Naive thymus-derived CD4-positive, alpha-beta T cell (primary cell): Measurements from ENCODE around the gene WDR35. TPM values are rescaled to one million over a fixed set of nuclear protein-coding genes. Genes with fewer than 3 reads are reported as not detected.
"Not testable (repeated sequence)": the region's sequence is repeated elsewhere in the genome, so short reads cannot be mapped to it uniquely, and the experiment has no call there.

Source experiments
- ATAC-seq: fragments of 150-1000 bp; cut with Tn5 transposase; 2 replicates; pipeline ENCODE4 v1.10.0; 2021; ENCODE audit warnings: mild to moderate bottlenecking, moderate library complexity
- CTCF ChIA-PET: fragments of 350-600 bp; sonication (Branson Sonifier 250); formaldehyde crosslinking; loops from one replicate; lab custom pipeline; 2021; ENCODE audit warnings: antibody characterized with exemption; lab: Charles Lee
- POLR2A ChIA-PET: fragments of 350-600 bp; sonication (Branson Sonifier 250); formaldehyde crosslinking; loops from one replicate; lab custom pipeline; 2021; ENCODE audit warnings: antibody characterized with exemption, inconsistent platforms; lab: Charles Lee
- DNase-seq, 9 donors: peaks; one replicate each; pipeline versions ENCODE4 v3.0.0 to v3.0.0-alpha.2; 2020 to 2022; ENCODE audit warnings: mixed read lengths in 1 of 9
- H3K27ac ChIP-seq: one replicate; pipeline ENCODE4 v1.7.0; 2013; ENCODE audit warnings: mild to moderate bottlenecking, low read depth, low read length, moderate library complexity
- H3K27me3 ChIP-seq, 2 donors: one replicate each; pipeline ENCODE4 v1.7.0; 2013; ENCODE audit warnings: low read length in 2 of 2, mild to moderate bottlenecking in 2 of 2, moderate library complexity in 2 of 2; ENCODE audit not compliant: control insufficient read depth in 2 of 2, insufficient read depth in 2 of 2
- H3K36me3 ChIP-seq, 3 experiments: 1 replicate in 2 of 3; 2 replicates in 1 of 3; pipeline ENCODE4 v1.7.0; 2013; ENCODE audit warnings: low read length in 3 of 3, mild to moderate bottlenecking in 3 of 3, moderate library complexity in 1 of 3; ENCODE audit not compliant: insufficient read depth in 3 of 3, control insufficient read depth in 2 of 3
- H3K4me1 ChIP-seq, 2 donors: one replicate each; pipeline ENCODE4 v1.7.0; 2013; ENCODE audit warnings: low read length in 2 of 2, mild to moderate bottlenecking in 2 of 2, moderate library complexity in 1 of 2; ENCODE audit not compliant: control insufficient read depth in 2 of 2, insufficient read depth in 2 of 2
- H3K4me3 ChIP-seq: 2 replicates; pipeline ENCODE4 v1.7.0; 2013; ENCODE audit warnings: mild to moderate bottlenecking, low read length
- H3K9me3 ChIP-seq, 3 experiments: 1 replicate in 2 of 3; 2 replicates in 1 of 3; pipeline ENCODE4 v1.7.0; 2013; ENCODE audit warnings: low read length in 3 of 3; ENCODE audit not compliant: control insufficient read depth in 2 of 3
- H3K27ac Mint-ChIP-seq, 9 donors: one replicate each; pipeline ENCODE4 v1.8.0; 2020 to 2022; ENCODE audit warnings: mixed read lengths in 9 of 9, mild to moderate bottlenecking in 8 of 9, moderate library complexity in 5 of 9, inconsistent platforms in 2 of 9
- H3K27me3 Mint-ChIP-seq, 5 donors: one replicate each; pipeline ENCODE4 v1.8.0; 2021 to 2022; ENCODE audit warnings: mixed read lengths in 5 of 5, mild to moderate bottlenecking in 1 of 5
- H3K36me3 Mint-ChIP-seq, 5 donors: one replicate each; pipeline ENCODE4 v1.8.0; 2020 to 2022; ENCODE audit warnings: mixed read lengths in 5 of 5, mild to moderate bottlenecking in 3 of 5, inconsistent platforms in 1 of 5
- H3K4me1 Mint-ChIP-seq, 7 donors: one replicate each; pipeline ENCODE4 v1.8.0; 2020 to 2022; ENCODE audit warnings: mixed read lengths in 7 of 7, mild to moderate bottlenecking in 3 of 7, inconsistent platforms in 1 of 7
- H3K4me3 Mint-ChIP-seq, 10 donors: one replicate each; pipeline ENCODE4 v1.8.0; 2020 to 2022; ENCODE audit warnings: mild to moderate bottlenecking in 10 of 10, mixed read lengths in 10 of 10, moderate library complexity in 6 of 10, inconsistent platforms in 2 of 10
- H3K9me3 Mint-ChIP-seq, 11 donors: one replicate each; pipeline ENCODE4 v1.8.0; 2020 to 2022; ENCODE audit warnings: mixed read lengths in 11 of 11, mild to moderate bottlenecking in 4 of 11, inconsistent platforms in 1 of 11, moderate library complexity in 1 of 11
- intact Hi-C, 2 donors: fragments of 100-400 bp; cut with micrococcal nuclease; formaldehyde crosslinking; loops; one replicate each; pipeline ENCODE4 v1.15.1; 2023
- polyA plus RNA-seq, 2 donors: library from polyadenylated mRNA; unstranded; fragments of 300-500 nt; fragmentation: Illumina TruSeq; gene quantifications; one replicate each; pipeline ENCODE4 v1.2.3, GENCODE V29; 2021
- total RNA-seq, 6 experiments: library from RNA in 5 of 6; stranded (reverse) in 5 of 6; gene quantifications; 1 replicate in 5 of 6; 2 replicates in 1 of 6; pipeline ENCODE4 v1.2.3 and lab custom pipeline; 2021 to 2026

The WDR35 gene
- total and polyA plus RNA-seq, 7 experiments from 2014 or later, result 1.5 to 6.0 (median 3.5) TPM

DNA sequence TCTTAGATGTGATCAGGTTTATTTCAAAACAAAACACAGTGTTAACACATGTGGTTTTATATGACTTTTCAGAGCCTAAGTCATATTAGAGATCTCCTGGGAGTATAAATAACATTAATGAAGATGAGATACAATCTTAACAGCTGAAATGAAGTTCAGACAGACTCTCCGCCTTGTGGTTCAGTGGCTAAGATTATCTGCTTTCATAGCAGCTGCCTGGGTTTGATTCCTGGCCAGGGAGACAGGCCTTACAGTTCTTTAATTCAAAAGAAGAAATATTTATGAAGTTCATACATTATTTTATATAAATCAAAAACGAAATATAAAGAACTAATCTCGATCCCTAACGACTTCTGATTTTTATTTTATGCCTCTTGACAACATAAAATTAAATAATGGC, 52.9 kb downstream of the WDR35 start:
- no peak overlapping the region for H3K4me3 Mint-ChIP-seq
- no peaks in the 10 kb centered on the region for H3K4me1 ChIP-seq
- H3K27me3 Mint-ChIP-seq, result no peaks in the 10 kb centered on the region
- H3K9me3 ChIP-seq, result no peaks in the 10 kb centered on the region
- DNase-seq (no peak), ATAC-seq (no peak)
- H3K4me3 ChIP-seq, result no peak overlapping the region
- CTCF ChIA-PET, result no interaction called here
- peaks cover 0 to 4% (median 0%) of the 10 kb centered on the region in 7 donors for H3K4me1 Mint-ChIP-seq
- POLR2A ChIA-PET, result no interaction called here
- no peak overlapping the region for H3K27ac ChIP-seq
- H3K36me3 ChIP-seq, result peaks cover 0 to 10% (median 4%) of the 10 kb centered on the region in 3 experiments
- H3K9me3 Mint-ChIP-seq, result no peaks in the 10 kb centered on the region
- H3K36me3 Mint-ChIP-seq, result peaks cover 4 to 41% (median 25%) of the 10 kb centered on the region in 5 donors
- intact Hi-C loops, result no loop called here
- H3K27me3 ChIP-seq, result no peaks in the 10 kb centered on the region
- H3K27ac Mint-ChIP-seq, result no peak overlapping the region

DNA sequence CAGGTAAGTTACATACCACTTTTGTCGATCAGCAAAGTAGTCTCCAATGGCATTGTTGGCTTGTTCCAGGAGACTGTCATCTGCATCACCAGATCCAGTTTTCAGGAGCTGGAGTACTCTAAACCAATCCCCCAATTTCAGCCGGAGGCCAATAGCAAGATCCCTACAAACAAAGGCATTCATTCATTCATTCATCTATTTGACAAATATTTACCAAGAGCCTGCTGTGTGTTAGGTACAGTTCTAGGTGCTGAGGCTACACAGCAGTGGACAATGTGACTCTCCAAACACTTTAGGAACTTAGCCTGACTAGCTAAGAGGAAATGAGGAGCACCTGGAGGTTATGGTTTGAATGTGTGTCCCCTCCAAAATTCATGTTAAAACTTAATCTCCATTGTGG, 53.7 kb downstream of the WDR35 start:
- ChIA-PET CTCF (no interaction called here), POLR2A (no interaction called here)
- DNase-seq (no peak), ATAC-seq (no peak)
- no peaks in the 10 kb centered on the region for H3K4me1 ChIP-seq
- peaks cover 0 to 10% (median 4%) of the 10 kb centered on the region in 3 experiments for H3K36me3 ChIP-seq
- Mint-ChIP-seq H3K27ac (no peak overlapping the region), H3K4me1 (peaks cover 0 to 4% (median 0%) of the 10 kb centered on the region in 7 donors), H3K36me3 (peaks cover 5 to 47% (median 27%) of the 10 kb centered on the region in 5 donors), H3K4me3 (no peak overlapping the region), H3K9me3 (peaks cover 0 to 2% (median 0%) of the 10 kb centered on the region in 11 donors), H3K27me3 (no peaks in the 10 kb centered on the region)
- no peak overlapping the region for H3K4me3 ChIP-seq
- no peaks in the 10 kb centered on the region for H3K9me3 ChIP-seq
- H3K27me3 ChIP-seq, result no peaks in the 10 kb centered on the region
- intact Hi-C loops, result no loop called here
- no peak overlapping the region for H3K27ac ChIP-seq

DNA sequence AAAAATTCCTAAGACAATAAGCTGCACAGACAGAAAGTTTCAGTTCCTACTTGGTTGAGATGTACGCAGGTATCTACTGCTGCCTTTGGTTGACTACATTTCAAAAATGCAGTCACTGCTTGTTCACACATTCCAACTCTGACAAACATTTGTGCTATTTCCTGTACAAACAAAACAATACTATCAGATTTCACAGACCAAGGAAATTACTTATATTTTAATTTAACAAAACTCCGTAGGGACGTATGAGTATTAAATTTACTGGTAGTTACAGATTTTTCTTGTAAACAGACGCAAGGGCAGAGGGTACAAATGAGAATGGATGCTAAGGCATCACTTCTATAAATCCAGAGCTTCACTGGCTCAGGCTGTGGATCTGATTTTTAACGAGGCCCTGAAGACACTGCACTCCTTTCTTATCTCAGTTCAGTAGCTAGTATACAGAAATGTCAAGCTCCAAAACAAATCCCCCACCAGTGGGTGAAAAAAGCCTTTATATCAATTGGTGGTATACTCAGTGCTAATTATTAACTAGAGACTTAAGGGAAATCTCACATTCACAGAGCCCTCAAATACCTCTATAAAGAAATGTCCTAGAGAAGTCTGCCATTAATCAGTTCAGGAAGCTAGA, 56.4 kb downstream of the WDR35 start:
- Histone ChIP-seq H3K27me3 (no peaks in the 10 kb centered on the region), H3K4me3 (no peak overlapping the region), H3K9me3 (peaks cover 0 to 10% (median 0%) of the 10 kb centered on the region in 3 experiments), H3K4me1 (no peaks in the 10 kb centered on the region), H3K36me3 (peaks cover 0 to 16% (median 4%) of the 10 kb centered on the region in 3 experiments), H3K27ac (no peak overlapping the region)
- intact Hi-C loops, result no loop called here
- no peak for ATAC-seq
- POLR2A ChIA-PET, result no interaction called here
- no peak overlapping the region for H3K4me3 Mint-ChIP-seq
- H3K27ac Mint-ChIP-seq, result no peak overlapping the region
- peaks cover 12 to 58% (median 49%) of the 10 kb centered on the region in 5 donors for H3K36me3 Mint-ChIP-seq
- H3K4me1 Mint-ChIP-seq, result peaks cover 0 to 4% (median 0%) of the 10 kb centered on the region in 7 donors
- H3K9me3 Mint-ChIP-seq, result peaks cover 0 to 22% (median 3%) of the 10 kb centered on the region in 11 donors
- no peaks in the 10 kb centered on the region for H3K27me3 Mint-ChIP-seq
- CTCF ChIA-PET, result no interaction called here
- DNase-seq, result no peak

DNA sequence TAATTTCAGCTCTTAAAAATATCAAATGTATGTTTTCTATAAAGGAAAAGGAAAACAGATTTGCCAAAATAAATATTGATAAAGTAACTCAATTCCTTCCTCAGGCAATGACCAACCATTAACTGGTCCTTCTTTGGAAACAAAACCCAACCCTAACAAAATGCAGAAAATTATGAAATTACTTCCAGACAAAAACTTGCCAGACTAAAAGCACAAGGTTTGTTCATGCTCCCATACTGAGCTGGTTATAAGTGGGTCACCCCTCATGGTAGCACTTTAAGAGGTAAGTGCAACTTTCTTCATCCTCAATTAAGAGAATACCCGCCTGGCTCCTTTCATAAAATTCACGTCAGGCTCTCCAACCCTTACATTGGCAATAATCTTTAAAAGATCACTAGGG, 57.0 kb downstream of the WDR35 start:
- no peaks in the 10 kb centered on the region for H3K27me3 Mint-ChIP-seq
- H3K4me3 Mint-ChIP-seq, result no peak overlapping the region
- ATAC-seq (no peak), DNase-seq (no peak)
- H3K27ac ChIP-seq, result no peak overlapping the region
- H3K4me1 Mint-ChIP-seq, result peaks cover 0 to 4% (median 0%) of the 10 kb centered on the region in 7 donors
- peaks cover 0 to 28% (median 3%) of the 10 kb centered on the region in 11 donors for H3K9me3 Mint-ChIP-seq
- intact Hi-C loops, result no loop called here
- no peaks in the 10 kb centered on the region for H3K27me3 ChIP-seq
- ChIA-PET CTCF (no interaction called here), POLR2A (no interaction called here)
- H3K36me3 ChIP-seq, result peaks cover 0 to 18% (median 3%) of the 10 kb centered on the region in 3 experiments
- H3K4me3 ChIP-seq, result no peak overlapping the region
- peaks cover 0 to 10% (median 0%) of the 10 kb centered on the region in 3 experiments for H3K9me3 ChIP-seq
- H3K4me1 ChIP-seq, result no peaks in the 10 kb centered on the region
- peaks cover 10 to 60% (median 51%) of the 10 kb centered on the region in 5 donors for H3K36me3 Mint-ChIP-seq
- no peak overlapping the region for H3K27ac Mint-ChIP-seq

DNA sequence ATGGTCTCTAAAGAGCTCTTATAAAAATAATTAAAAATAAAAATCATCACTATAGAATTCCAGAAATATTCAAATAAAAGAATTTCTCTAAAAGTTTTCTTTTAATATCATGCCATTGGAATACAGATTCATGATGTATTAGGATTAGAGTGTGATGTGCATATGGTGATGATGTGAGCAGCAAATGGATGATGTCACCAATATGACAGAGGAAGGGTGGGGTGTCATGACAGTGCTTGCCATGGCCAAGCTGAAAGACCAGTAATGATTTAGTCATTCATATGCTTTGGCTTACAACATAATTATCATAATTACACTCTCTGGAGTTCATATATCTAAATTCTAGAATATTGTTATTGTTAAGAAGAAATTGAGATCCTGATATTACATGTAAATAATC, 60.7 kb downstream of the WDR35 start:
- H3K27ac ChIP-seq, result no peak overlapping the region
- Mint-ChIP-seq H3K4me1 (peaks cover 0 to 4% (median 0%) of the 10 kb centered on the region in 7 donors), H3K36me3 (peaks cover 17 to 70% (median 65%) of the 10 kb centered on the region in 5 donors), H3K9me3 (peaks cover 12 to 53% (median 18%) of the 10 kb centered on the region in 11 donors), H3K27me3 (no peaks in the 10 kb centered on the region), H3K4me3 (no peak overlapping the region), H3K27ac (no peak overlapping the region)
- no peak for DNase-seq
- no peak overlapping the region for H3K4me3 ChIP-seq
- ChIA-PET POLR2A (interaction anchor here (0.5 kb wide), 1 partner anchor 11 kb away, joined by 6 read pairs; no protein-coding TSS in a partner anchor), CTCF (interaction anchor here (0.6 kb wide), 1 partner anchor 36 kb away, joined by 6 read pairs; no protein-coding TSS in a partner anchor)
- intact Hi-C loops, result no loop called here
- no peaks in the 10 kb centered on the region for H3K4me1 ChIP-seq
- peaks cover 0 to 13% (median 0%) of the 10 kb centered on the region in 3 experiments for H3K36me3 ChIP-seq
- no peak for ATAC-seq
- no peaks in the 10 kb centered on the region for H3K27me3 ChIP-seq
- peaks cover 0 to 10% (median 0%) of the 10 kb centered on the region in 3 experiments for H3K9me3 ChIP-seq

DNA sequence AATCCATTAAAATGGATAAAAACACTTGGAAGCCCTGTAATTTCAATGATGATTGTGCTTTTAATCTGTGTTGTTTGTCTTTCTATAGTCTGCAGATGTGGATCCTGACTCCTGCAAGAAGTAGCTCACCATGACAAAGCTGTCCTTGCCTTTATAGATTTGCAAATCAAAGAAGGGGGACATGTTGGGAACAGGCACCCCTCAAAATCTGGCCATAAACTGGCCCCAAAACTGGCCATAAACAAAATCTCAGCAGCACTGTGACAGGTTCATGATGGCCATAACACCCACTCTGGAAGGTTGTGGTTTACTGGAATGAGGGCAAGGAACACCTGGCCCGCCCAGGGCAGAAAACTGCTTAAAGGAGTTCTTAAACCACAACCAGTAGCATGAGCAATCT, 62.1 kb downstream of the WDR35 start:
- H3K27me3 Mint-ChIP-seq, CTCF ChIA-PET, H3K27ac Mint-ChIP-seq, H3K4me1 ChIP-seq, H3K27me3 ChIP-seq, H3K4me3 Mint-ChIP-seq, H3K27ac ChIP-seq, intact Hi-C loops, H3K4me1 Mint-ChIP-seq, H3K4me3 ChIP-seq, ATAC-seq: not testable (repeated sequence)
- POLR2A ChIA-PET, result interaction anchor here (1.5 kb wide), 1 partner anchor 10 kb away, joined by 3 read pairs; no protein-coding TSS in a partner anchor
- peaks cover 0 to 10% (median 0%) of the 10 kb centered on the region in 3 experiments for H3K9me3 ChIP-seq
- peak in 1 of 9 donors; percentile 3 for DNase-seq
- peaks cover 12 to 53% (median 18%) of the 10 kb centered on the region in 11 donors for H3K9me3 Mint-ChIP-seq
- peaks cover 0 to 13% (median 0%) of the 10 kb centered on the region in 3 experiments for H3K36me3 ChIP-seq
- H3K36me3 Mint-ChIP-seq, result peaks cover 21 to 76% (median 67%) of the 10 kb centered on the region in 5 donors
